Naive thymus-derived CD4-positive, alpha-beta T cell (primary cell): Measurements from ENCODE around the gene PDZRN4. TPM values are rescaled to one million over a fixed set of nuclear protein-coding genes. Genes with fewer than 3 reads are reported as not detected.
"Not testable (repeated sequence)": the region's sequence is repeated elsewhere in the genome, so short reads cannot be mapped to it uniquely, and the experiment has no call there.

ENCODE experiments used
- ATAC-seq: fragments of 150-1000 bp; cut with Tn5 transposase; 2 replicates; pipeline ENCODE4 v1.10.0; 2021; ENCODE audit warnings: mild to moderate bottlenecking, moderate library complexity
- CTCF ChIA-PET: fragments of 350-600 bp; sonication (Branson Sonifier 250); formaldehyde crosslinking; loops from one replicate; lab custom pipeline; 2021; ENCODE audit warnings: antibody characterized with exemption; lab: Charles Lee
- POLR2A ChIA-PET: fragments of 350-600 bp; sonication (Branson Sonifier 250); formaldehyde crosslinking; loops from one replicate; lab custom pipeline; 2021; ENCODE audit warnings: antibody characterized with exemption, inconsistent platforms; lab: Charles Lee
- DNase-seq, 9 donors: peaks; one replicate each; pipeline versions ENCODE4 v3.0.0 to v3.0.0-alpha.2; 2020 to 2022; ENCODE audit warnings: mixed read lengths in 1 of 9
- H3K27ac ChIP-seq: one replicate; pipeline ENCODE4 v1.7.0; 2013; ENCODE audit warnings: mild to moderate bottlenecking, low read depth, low read length, moderate library complexity
- H3K27me3 ChIP-seq, 2 donors: one replicate each; pipeline ENCODE4 v1.7.0; 2013; ENCODE audit warnings: low read length in 2 of 2, mild to moderate bottlenecking in 2 of 2, moderate library complexity in 2 of 2; ENCODE audit not compliant: control insufficient read depth in 2 of 2, insufficient read depth in 2 of 2
- H3K36me3 ChIP-seq, 3 experiments: 1 replicate in 2 of 3; 2 replicates in 1 of 3; pipeline ENCODE4 v1.7.0; 2013; ENCODE audit warnings: low read length in 3 of 3, mild to moderate bottlenecking in 3 of 3, moderate library complexity in 1 of 3; ENCODE audit not compliant: insufficient read depth in 3 of 3, control insufficient read depth in 2 of 3
- H3K4me1 ChIP-seq, 2 donors: one replicate each; pipeline ENCODE4 v1.7.0; 2013; ENCODE audit warnings: low read length in 2 of 2, mild to moderate bottlenecking in 2 of 2, moderate library complexity in 1 of 2; ENCODE audit not compliant: control insufficient read depth in 2 of 2, insufficient read depth in 2 of 2
- H3K4me3 ChIP-seq: 2 replicates; pipeline ENCODE4 v1.7.0; 2013; ENCODE audit warnings: mild to moderate bottlenecking, low read length
- H3K9me3 ChIP-seq, 3 experiments: 1 replicate in 2 of 3; 2 replicates in 1 of 3; pipeline ENCODE4 v1.7.0; 2013; ENCODE audit warnings: low read length in 3 of 3; ENCODE audit not compliant: control insufficient read depth in 2 of 3
- H3K27ac Mint-ChIP-seq, 9 donors: one replicate each; pipeline ENCODE4 v1.8.0; 2020 to 2022; ENCODE audit warnings: mixed read lengths in 9 of 9, mild to moderate bottlenecking in 8 of 9, moderate library complexity in 5 of 9, inconsistent platforms in 2 of 9
- H3K27me3 Mint-ChIP-seq, 5 donors: one replicate each; pipeline ENCODE4 v1.8.0; 2021 to 2022; ENCODE audit warnings: mixed read lengths in 5 of 5, mild to moderate bottlenecking in 1 of 5
- H3K36me3 Mint-ChIP-seq, 5 donors: one replicate each; pipeline ENCODE4 v1.8.0; 2020 to 2022; ENCODE audit warnings: mixed read lengths in 5 of 5, mild to moderate bottlenecking in 3 of 5, inconsistent platforms in 1 of 5
- H3K4me1 Mint-ChIP-seq, 7 donors: one replicate each; pipeline ENCODE4 v1.8.0; 2020 to 2022; ENCODE audit warnings: mixed read lengths in 7 of 7, mild to moderate bottlenecking in 3 of 7, inconsistent platforms in 1 of 7
- H3K4me3 Mint-ChIP-seq, 10 donors: one replicate each; pipeline ENCODE4 v1.8.0; 2020 to 2022; ENCODE audit warnings: mild to moderate bottlenecking in 10 of 10, mixed read lengths in 10 of 10, moderate library complexity in 6 of 10, inconsistent platforms in 2 of 10
- H3K9me3 Mint-ChIP-seq, 11 donors: one replicate each; pipeline ENCODE4 v1.8.0; 2020 to 2022; ENCODE audit warnings: mixed read lengths in 11 of 11, mild to moderate bottlenecking in 4 of 11, inconsistent platforms in 1 of 11, moderate library complexity in 1 of 11
- intact Hi-C, 2 donors: fragments of 100-400 bp; cut with micrococcal nuclease; formaldehyde crosslinking; loops; one replicate each; pipeline ENCODE4 v1.15.1; 2023
- polyA plus RNA-seq, 2 donors: library from polyadenylated mRNA; unstranded; fragments of 300-500 nt; fragmentation: Illumina TruSeq; gene quantifications; one replicate each; pipeline ENCODE4 v1.2.3, GENCODE V29; 2021
- total RNA-seq, 6 experiments: library from RNA in 5 of 6; stranded (reverse) in 5 of 6; gene quantifications; 1 replicate in 5 of 6; 2 replicates in 1 of 6; pipeline ENCODE4 v1.2.3 and lab custom pipeline; 2021 to 2026

Gene PDZRN4
- total and polyA plus RNA-seq, 7 experiments from 2014 or later: not detected

GRCh38 chr12:41190338-41190737, 2.2 kb downstream of the PDZRN4 start:
- H3K27me3 ChIP-seq: peaks cover 0 to 4% of the 10 kb centered on the region in 2 donors
- peaks cover 0 to 5% (median 0%) of the 10 kb centered on the region in 5 donors for H3K36me3 Mint-ChIP-seq
- peaks cover 0 to 10% (median 5%) of the 10 kb centered on the region in 7 donors for H3K4me1 Mint-ChIP-seq
- no peak overlapping the region for H3K4me3 Mint-ChIP-seq
- intact Hi-C loops: no loop called here
- no peak overlapping the region for H3K4me3 ChIP-seq
- no peaks in the 10 kb centered on the region for H3K9me3 ChIP-seq
- H3K9me3 Mint-ChIP-seq: peaks cover 0 to 6% (median 0%) of the 10 kb centered on the region in 11 donors
- ChIA-PET CTCF (interaction anchor here (0.7 kb wide), 1 partner anchor 22 kb away, joined by 3 read pairs; no protein-coding TSS in a partner anchor), POLR2A (no interaction called here)
- H3K27ac Mint-ChIP-seq: no peak overlapping the region
- no peak overlapping the region for H3K27ac ChIP-seq
- DNase-seq (no peak), ATAC-seq (no peak)
- H3K4me1 ChIP-seq: no peaks in the 10 kb centered on the region
- no peaks in the 10 kb centered on the region for H3K36me3 ChIP-seq
- peaks cover 43 to 52% (median 45%) of the 10 kb centered on the region in 5 donors for H3K27me3 Mint-ChIP-seq

GRCh38 chr12:41191549-41191948, 3.4 kb downstream of the PDZRN4 start:
- H3K4me1 ChIP-seq, H3K9me3 Mint-ChIP-seq, intact Hi-C loops, H3K36me3 ChIP-seq, POLR2A ChIA-PET, H3K4me3 Mint-ChIP-seq, ATAC-seq, DNase-seq, H3K9me3 ChIP-seq, H3K36me3 Mint-ChIP-seq, CTCF ChIA-PET, H3K27ac Mint-ChIP-seq, H3K4me3 ChIP-seq, H3K27ac ChIP-seq, H3K27me3 ChIP-seq: not testable (repeated sequence)
- Mint-ChIP-seq H3K4me1 (peaks cover 0 to 10% (median 5%) of the 10 kb centered on the region in 7 donors), H3K27me3 (peaks cover 37 to 42% (median 38%) of the 10 kb centered on the region in 5 donors)

GRCh38 chr12:41193311-41193710, 5.2 kb downstream of the PDZRN4 start:
- DNase-seq: no peak
- Histone ChIP-seq H3K36me3 (no peaks in the 10 kb centered on the region), H3K27ac (no peak overlapping the region), H3K27me3 (peaks cover 0 to 4% of the 10 kb centered on the region in 2 donors), H3K4me3 (no peak overlapping the region), H3K4me1 (no peaks in the 10 kb centered on the region), H3K9me3 (no peaks in the 10 kb centered on the region)
- Mint-ChIP-seq H3K4me1 (peaks cover 0 to 7% (median 5%) of the 10 kb centered on the region in 7 donors), H3K27me3 (peaks cover 20 to 26% (median 22%) of the 10 kb centered on the region in 5 donors), H3K9me3 (peaks cover 0 to 1% (median 0%) of the 10 kb centered on the region in 11 donors), H3K4me3 (no peak overlapping the region), H3K36me3 (no peaks in the 10 kb centered on the region), H3K27ac (no peak overlapping the region)
- ChIA-PET POLR2A (no interaction called here), CTCF (no interaction called here)
- ATAC-seq: no peak
- intact Hi-C loops: no loop called here

GRCh38 chr12:41202051-41202450, 13.9 kb downstream of the PDZRN4 start:
- Histone ChIP-seq H3K4me3 (no peak overlapping the region), H3K36me3 (no peaks in the 10 kb centered on the region), H3K9me3 (no peaks in the 10 kb centered on the region), H3K27me3 (no peaks in the 10 kb centered on the region), H3K27ac (no peak overlapping the region), H3K4me1 (no peaks in the 10 kb centered on the region)
- intact Hi-C loops: no loop called here
- Mint-ChIP-seq H3K4me3 (no peak overlapping the region), H3K27ac (no peak overlapping the region), H3K36me3 (no peaks in the 10 kb centered on the region), H3K9me3 (peaks cover 0 to 7% (median 0%) of the 10 kb centered on the region in 11 donors), H3K4me1 (peaks cover 0 to 6% (median 0%) of the 10 kb centered on the region in 7 donors), H3K27me3 (peaks cover 0 to 8% (median 0%) of the 10 kb centered on the region in 5 donors)
- ChIA-PET POLR2A (no interaction called here), CTCF (no interaction called here)
- DNase-seq (no peak), ATAC-seq (no peak)

GRCh38 chr12:41205070-41205709, 17.1 kb downstream of the PDZRN4 start:
- no peaks in the 10 kb centered on the region for H3K36me3 Mint-ChIP-seq
- intact Hi-C loops: no loop called here
- H3K4me1 ChIP-seq: no peaks in the 10 kb centered on the region
- H3K27ac ChIP-seq: no peak overlapping the region
- peaks cover 0 to 8% (median 0%) of the 10 kb centered on the region in 5 donors for H3K27me3 Mint-ChIP-seq
- ATAC-seq: no peak
- no peak for DNase-seq
- H3K9me3 ChIP-seq: no peaks in the 10 kb centered on the region
- ChIA-PET POLR2A (no interaction called here), CTCF (no interaction called here)
- H3K36me3 ChIP-seq: no peaks in the 10 kb centered on the region
- H3K4me3 Mint-ChIP-seq: no peak overlapping the region
- H3K27me3 ChIP-seq: no peaks in the 10 kb centered on the region
- no peak overlapping the region for H3K4me3 ChIP-seq
- peaks cover 0 to 6% (median 0%) of the 10 kb centered on the region in 7 donors for H3K4me1 Mint-ChIP-seq
- peaks cover 0 to 7% (median 0%) of the 10 kb centered on the region in 11 donors for H3K9me3 Mint-ChIP-seq
- no peak overlapping the region for H3K27ac Mint-ChIP-seq

GRCh38 chr12:41206298-41206697, 18.2 kb downstream of the PDZRN4 start:
- Mint-ChIP-seq H3K4me1 (peaks cover 0 to 6% (median 0%) of the 10 kb centered on the region in 7 donors), H3K27ac (no peak overlapping the region), H3K4me3 (no peak overlapping the region), H3K27me3 (peaks cover 0 to 4% (median 0%) of the 10 kb centered on the region in 5 donors), H3K9me3 (peaks cover 0 to 7% (median 0%) of the 10 kb centered on the region in 11 donors), H3K36me3 (no peaks in the 10 kb centered on the region)
- Histone ChIP-seq H3K4me3 (no peak overlapping the region), H3K27ac (no peak overlapping the region), H3K27me3 (no peaks in the 10 kb centered on the region), H3K9me3 (no peaks in the 10 kb centered on the region), H3K36me3 (no peaks in the 10 kb centered on the region), H3K4me1 (no peaks in the 10 kb centered on the region)
- ChIA-PET CTCF (no interaction called here), POLR2A (no interaction called here)
- DNase-seq (no peak), ATAC-seq (no peak)
- intact Hi-C loops: no loop called here

GRCh38 chr12:41211448-41211847, 23.3 kb downstream of the PDZRN4 start:
- intact Hi-C loops: no loop called here
- CTCF ChIA-PET: no interaction called here
- Histone ChIP-seq H3K4me3 (no peak overlapping the region), H3K4me1 (no peaks in the 10 kb centered on the region), H3K27ac (no peak overlapping the region), H3K27me3 (no peaks in the 10 kb centered on the region), H3K36me3 (no peaks in the 10 kb centered on the region), H3K9me3 (no peaks in the 10 kb centered on the region)
- no peak for DNase-seq
- Mint-ChIP-seq H3K36me3 (no peaks in the 10 kb centered on the region), H3K27me3 (peaks cover 0 to 8% (median 0%) of the 10 kb centered on the region in 5 donors), H3K4me3 (no peak overlapping the region), H3K9me3 (peaks cover 0 to 2% (median 0%) of the 10 kb centered on the region in 11 donors), H3K27ac (no peak overlapping the region), H3K4me1 (no peaks in the 10 kb centered on the region)
- ATAC-seq: no peak
- POLR2A ChIA-PET: no interaction called here
